Medulla oblongata (tissue), 1 donor: ENCODE measurements around the gene ZNF681.
"Not testable (repeated sequence)": the region's sequence is repeated elsewhere in the genome, so short reads cannot be mapped to it uniquely, and the experiment has no call there.

Experiments
- DNase-seq: peaks from one replicate; pipeline ENCODE4 v3.0.0-alpha.2; 2015; ENCODE audit errors: extremely low spot score

ZNF681 gene

DNA sequence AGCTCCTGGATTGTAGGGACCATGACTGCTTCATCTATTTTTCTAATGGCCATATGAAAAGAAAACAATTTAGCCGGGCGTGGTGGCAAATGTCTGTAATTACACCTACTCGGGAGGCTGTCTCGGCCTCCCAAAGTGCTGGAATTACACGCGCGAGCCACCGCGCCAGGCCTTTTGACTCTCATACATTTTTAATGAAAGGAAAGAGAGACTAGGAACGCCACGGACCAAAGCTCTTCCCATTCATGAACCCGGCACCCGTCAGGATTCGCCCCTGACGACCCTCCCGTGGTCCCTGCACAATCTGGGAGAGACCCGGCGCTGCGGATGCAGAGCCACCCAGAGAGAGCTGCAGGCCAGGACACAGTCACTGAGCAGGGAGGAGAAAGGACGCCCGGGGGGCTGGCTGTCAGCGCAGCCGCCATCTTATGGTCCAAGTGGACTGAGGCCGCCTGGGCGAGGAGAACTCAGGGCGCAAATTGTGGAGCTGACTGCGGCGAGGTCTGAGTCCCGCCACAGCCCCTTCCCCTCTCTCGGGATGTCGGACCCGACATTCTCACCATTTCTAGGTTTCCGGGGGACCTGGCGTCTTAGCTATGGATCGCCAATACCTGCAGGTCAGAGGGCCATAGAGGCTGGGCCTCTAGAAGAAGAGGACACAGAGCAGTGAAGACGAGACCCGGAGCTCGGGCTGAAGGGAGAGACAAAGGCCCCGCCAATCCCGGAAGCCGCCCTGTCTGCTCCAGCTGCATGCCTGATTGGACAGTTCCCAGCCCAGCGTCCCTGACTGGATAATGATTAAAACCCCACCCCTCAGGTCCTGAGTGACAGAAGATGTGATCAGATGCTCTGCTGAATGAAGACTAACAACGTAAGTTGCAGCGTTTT lies at the start of gene ZNF681:
Gene ZNF681, minus strand, starts transcription at position 705 of the 888 bp plus-strand sequence. Its CDS starts 142 bp downstream, at position 563.
- peak; percentile 95 for DNase-seq

DNA sequence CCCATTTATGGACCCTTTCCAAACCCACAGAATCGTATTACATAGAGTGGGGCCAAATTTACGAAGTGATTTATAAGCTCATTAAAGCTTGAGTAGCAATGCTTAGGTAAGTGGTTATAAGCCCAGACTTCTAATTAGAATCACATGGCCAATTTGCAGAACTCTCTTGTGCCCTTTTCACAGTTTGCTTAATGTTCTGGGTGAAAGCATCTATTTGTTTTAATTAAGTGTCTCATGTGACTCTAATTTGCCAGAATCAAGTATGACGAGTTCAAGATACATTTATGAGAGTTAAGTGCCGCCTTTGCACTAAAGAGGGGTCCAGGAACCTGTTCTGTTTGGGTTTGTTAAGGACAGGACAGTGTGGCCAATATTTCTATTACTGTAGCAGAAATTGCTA lies 46.0 kb upstream of the ZNF681 start:
- DNase-seq, result no peak

DNA sequence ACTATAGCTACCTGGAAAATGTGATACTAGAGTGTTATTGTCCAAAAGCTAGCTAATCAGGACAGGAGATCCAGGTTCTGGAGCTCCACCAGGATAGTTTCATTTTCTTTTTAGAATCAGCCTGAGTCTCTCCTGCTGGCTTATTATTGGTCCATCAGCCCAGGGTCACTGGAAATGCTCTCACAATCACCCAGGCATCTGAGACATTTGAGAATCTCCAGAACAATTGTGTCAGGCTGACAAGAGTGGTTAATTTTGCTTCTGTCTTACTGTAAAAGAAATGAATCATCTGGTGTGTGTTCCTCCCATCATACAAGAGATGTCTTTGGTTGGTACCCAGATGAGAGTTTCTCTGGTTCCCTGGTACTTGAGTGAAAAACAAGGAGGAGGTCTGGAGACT lies 43.6 kb upstream of the ZNF681 start:
- DNase-seq, result no peak

DNA sequence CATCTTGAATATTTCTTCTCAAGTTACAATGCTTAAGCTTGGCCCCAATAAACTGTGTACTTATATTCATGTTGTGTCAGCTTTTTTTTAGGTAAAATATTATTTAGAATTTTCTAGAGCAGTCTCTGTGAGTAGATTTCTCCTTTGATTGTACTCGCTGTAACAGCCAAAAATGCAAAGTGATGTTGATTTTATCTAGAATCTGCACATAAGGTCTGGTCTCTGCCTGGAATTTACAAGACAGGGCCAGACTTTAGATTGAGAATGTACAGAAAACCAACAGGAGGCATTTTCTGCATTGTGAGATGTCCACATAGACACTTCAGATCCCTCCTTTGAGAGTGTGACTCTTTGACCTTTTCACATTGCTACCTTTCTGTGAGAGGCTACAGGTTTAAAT lies 43.1 kb upstream of the ZNF681 start:
- no peak for DNase-seq

DNA sequence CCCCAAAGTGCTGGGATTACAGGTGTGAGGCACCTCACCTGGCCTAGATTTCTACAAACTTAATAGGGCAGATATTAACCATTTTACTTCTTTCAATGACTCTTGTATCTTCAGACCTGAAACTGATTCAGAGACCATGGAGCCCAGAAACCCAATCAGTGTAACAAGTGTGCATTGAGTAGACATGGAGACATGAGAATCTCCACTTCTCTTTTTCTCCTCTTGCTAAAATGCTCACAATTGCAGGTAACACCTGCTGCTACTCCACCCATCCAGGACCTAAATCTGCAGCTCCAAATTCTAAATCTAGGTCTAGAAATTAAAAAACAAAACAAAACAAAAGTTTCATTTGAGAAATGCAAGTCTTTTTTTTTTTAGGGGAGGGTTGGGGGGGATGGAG lies 42.2 kb upstream of the ZNF681 start:
- DNase-seq, result no peak

DNA sequence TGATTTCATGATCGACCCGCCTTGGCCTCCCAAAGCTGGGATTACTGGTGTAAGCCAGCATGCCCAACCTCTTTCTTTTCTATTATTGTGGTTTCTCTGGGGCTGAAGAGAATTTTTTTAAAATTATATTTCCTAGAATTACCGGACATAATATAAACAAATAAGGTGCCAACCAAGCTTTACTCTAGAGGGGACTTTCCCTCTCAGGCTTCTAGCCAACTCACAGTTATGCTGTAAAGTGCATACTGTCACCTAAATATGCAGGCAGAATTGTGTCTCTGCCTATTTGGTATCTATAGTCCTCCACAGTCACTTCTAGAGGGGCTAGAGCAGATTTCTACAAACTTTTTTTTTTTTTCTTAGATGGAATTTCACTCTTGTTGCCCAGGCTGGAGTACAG lies 41.6 kb upstream of the ZNF681 start:
- no peak for DNase-seq

DNA sequence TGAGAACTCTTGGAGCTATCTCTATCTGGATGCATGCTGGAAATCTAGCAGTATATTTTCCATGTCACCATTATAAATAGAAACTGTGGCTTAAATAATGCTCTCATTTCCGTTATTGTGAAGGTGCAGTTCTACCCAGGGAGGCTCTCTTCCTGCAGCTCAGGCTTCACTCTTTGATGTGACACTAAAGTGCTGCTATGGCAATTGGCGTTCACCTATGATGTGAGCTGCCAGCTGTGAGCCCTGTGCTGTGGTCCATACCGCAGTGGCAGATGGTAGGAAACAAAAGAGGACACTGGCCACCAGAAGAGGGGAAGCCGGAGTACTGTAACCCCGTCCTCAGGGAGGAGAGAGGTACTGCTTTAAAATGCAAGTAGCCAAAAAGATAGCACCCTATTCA lies 40.6 kb upstream of the ZNF681 start:
- DNase-seq, result no peak

DNA sequence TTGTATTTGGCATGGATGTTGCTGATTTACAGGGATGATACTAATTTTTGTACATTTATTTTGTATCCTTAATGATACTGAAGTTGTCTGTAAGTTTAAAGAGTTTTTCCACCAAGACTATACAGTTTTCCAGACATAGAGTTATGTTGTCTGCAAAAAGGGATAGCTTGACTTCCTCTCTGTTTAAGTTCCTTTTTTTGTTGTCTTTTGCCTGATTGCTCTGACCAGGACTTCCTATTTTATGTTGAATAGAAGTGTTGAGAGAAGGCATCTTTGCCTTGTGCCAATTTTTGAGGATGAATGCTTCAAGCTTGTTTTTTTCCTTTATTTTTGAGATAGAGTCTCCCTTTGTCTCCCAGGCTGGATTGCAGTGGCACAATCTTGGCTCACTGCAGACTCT lies 36.8 kb upstream of the ZNF681 start:
- no peak for DNase-seq

DNA sequence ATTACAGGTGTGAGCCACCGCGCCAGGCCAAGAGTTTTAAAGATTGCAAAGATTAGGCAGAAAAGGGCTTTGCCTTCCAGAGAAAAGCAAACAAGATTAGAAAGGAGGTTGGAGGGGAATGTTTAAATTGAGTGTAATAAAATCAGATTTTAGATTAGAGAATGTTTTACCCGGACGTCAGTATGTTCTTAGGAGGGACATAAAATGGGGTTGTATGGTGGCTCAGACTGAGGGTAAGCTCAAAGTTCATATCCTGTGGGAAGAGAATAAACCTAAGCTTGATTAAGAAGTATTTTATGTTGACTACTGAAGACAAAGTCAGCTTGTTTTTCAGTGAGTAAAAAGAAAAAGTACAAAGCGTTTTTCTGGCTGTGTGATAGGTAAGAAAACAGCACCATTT lies 34.1 kb upstream of the ZNF681 start:
- no peak for DNase-seq

DNA sequence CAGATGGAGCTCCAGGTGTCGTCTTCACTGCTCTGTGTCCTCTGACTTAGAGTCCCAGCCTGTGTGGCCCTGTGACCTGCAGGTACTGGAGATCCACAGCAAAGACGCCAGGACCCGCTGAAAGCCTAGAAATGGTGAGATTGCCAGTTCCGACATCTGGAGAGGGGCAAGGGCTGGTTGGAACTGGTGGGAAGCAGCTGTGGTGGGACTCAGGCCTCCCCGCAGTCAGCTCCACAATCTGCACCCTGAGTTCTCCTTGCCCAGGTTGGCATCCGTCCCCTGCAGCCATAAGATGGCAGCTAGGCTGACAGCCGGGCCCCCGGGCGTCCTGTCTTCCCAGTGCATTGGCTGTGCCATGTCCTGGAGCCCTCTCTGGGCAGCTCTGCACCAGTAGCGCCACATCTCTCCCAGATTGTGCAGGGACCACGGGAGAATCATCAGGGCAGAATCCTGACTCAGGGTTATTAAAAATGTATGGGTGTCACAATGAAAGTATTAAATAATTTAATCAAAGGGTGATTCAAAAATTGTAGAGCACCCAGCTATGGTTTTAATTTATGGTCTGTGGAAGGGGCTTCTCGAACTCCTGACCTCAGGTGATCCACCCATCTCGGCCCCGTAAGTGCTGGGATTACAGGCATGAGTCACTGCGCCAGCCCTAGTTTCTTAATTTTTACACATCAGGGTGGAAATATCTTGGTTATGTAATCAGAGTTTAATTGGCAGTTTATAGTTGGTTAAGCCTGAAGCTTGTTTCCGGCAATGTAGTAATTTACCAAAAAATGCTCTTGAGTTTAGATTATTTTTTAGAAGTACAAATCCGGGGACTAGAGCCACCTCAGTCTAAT lies 32.2 kb upstream of the ZNF681 start:
- no peak for DNase-seq

DNA sequence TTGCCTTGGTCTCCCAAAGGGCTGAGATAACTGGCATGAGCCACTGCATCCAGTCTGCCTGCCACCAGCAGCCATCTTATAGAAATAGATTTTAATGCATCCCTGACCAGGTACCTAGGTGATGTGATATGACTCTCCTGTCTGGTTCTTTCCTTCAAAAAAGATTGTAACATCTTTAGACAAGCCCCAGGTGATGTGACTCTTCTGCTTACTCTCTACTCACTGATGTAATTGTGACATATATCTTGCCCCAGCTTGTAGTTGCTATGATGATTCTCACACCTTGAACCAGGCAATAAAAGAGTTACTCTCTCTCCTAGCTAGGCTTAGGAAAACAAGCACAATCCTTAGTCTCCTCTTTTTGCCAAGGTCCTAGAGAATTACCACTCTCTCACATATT lies 30.6 kb upstream of the ZNF681 start:
- DNase-seq, result no peak

DNA sequence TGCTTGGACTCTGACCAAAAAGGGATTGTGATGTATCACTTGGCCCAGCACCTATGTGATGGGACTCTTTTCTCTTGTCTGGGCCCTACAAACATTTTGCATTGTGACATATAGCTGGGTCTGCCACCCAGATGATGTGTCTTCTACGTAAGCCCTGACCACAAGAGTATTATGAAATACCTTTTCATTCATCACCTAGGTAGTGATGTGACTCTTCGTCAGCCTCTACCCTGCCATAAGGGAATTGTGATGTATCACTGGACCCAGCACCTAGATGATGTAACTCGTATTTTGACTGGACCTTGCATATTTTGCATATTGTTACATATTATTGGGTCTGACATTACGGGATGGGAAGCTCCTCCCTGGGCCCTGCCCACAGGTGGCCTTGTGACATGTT lies 29.7 kb upstream of the ZNF681 start:
- DNase-seq, result no peak

DNA sequence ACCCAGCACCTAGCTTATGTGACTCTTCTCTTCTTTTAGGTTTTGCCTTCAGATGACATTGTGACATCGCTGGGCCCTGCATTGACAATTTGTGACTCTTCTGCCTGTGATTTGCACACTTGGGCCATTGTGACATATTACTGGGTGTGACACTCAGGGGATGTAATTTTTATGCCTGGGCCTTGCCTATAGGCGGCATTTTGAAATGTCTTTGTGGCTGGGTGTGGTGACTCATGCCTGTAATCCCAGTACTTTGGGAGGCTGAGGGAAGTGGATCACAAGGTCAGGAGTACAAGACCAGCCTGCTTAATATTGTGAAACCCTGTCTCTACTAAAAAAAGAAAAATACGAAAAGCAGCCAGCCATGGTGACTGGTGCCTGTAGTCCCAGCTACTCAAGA lies 28.4 kb upstream of the ZNF681 start:
- DNase-seq, result no peak

DNA sequence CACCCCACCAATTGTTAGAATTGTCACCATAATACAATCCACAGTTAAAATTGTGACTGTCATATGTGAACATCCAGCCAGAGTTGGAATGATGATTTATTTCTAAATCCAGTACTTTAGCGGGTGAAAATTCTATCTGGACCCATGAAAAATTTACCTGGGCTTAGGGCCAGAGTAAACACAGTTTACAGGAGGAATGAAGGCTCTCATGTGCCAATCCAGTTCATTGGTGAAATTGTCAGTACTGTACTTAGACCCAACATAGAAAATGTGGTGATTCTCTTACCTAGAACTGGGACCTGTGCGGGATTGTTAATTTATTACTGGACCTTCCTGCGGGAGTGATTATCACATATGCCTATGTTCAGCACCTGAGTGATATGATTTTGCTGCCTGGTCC lies 27.3 kb upstream of the ZNF681 start:
- DNase-seq, result no peak

DNA sequence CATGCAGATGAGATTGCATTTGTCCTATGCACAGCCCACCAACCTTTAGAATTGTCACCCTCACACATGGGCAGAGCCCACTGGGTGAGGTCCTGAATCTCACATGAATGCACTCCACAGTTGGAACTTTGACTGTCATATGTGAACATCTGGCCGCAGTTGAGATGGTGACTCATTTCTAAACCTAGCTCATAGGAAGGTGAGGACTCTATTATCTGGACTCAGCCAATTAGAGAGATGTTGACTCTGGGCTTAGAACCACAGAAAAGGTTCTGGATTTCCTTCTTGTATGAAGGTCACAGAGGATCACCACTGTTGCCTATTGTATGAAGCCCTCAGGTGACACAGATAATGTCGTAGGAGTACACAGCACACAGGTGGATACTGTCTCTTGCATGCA lies 25.6 kb upstream of the ZNF681 start:
- DNase-seq, result no peak

DNA sequence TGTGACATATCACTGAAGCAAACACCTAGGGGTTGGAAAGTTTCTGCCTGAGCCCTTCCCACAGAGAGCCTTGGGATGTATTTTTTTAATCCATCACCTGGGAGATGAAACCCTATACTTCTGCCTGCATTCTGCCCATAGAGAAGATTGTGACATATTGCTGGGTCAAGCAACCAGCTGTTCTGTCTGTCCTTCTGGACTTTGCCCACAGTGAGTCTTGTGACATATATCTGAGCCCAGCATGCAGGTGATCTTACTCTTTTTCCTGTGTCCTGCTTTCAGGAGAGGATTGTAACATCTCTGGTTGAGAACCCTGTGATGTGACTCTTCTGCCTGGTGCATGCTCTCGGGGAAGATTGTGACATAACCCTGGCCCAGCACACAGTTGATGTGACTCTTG lies 24.9 kb upstream of the ZNF681 start:
- DNase-seq, result no peak

DNA sequence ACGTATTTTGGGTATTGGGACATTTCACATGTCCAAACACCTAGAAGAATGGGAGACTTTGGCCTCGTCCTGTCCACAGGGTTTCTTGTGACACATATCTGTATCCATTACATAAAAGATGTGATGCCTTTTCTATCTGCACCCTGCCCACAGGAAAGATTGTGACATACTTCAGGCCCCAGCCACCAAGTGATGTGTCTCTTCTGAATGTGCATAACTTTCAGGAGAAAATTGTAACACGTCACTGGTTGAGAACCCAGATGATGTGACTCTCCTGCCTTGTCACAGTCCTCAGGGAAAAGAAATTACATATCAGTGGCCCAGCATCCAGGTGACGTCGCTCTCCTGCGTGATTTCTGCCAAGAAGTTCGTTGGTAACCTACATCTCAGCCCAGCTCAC lies 21.0 kb upstream of the ZNF681 start:
- DNase-seq, result no peak

DNA sequence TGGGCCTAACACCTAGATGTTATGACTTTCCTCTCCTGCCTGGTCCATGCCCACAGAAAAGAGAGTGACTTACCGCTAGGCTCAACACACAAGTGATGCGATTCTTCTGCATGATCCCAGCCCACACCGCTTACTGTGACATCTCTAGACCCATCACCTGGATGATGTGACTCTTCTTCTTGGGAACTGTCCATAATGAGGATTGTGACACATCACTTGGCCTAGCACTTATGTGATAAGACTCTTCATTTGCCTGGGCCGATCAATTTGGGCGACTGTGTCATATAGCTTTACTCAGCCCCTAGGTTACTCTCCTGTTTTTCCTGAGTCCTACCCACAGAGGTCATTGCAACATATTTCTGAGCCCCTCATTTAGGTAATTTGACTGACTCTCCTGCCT lies 19.9 kb upstream of the ZNF681 start:
- DNase-seq, result no peak

DNA sequence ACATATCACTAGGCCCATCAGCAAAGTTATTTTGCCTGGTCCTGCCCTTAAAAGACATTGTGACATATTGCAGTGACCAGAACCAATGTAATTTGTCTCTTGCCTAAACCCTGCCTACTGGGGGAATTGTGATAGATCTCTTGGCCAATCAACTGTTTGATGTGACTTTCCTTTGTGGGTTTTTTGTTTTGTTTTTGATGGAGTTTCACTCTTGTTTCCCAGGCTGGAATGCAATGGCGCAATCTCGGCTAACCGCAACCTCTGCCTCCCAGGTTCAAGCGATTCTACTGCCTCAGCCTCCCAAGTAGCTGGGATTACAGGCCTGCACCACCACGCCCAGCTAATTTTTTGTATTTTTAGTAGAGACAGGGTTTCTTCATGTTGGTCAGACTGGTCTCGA lies 19.3 kb upstream of the ZNF681 start:
- DNase-seq, result not testable (repeated sequence)

DNA sequence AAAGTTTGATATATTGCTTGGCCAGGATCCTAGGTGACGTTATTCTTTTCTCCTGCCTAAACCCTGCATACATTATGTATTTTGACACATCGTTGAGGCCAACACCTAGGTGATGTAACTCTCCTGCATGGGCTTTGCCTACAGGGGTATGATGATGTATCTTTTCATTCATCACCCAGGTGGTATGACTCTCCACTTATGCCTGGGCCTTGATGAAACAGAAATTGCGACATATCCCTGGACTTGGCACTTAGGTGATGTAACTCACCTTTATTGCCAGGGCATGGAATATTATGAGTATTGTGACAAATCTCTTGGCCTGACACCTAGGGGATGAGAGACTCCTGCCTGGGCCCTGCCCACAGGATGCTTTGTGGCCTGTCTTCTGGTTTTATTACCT lies 18.5 kb upstream of the ZNF681 start:
- no peak for DNase-seq

DNA sequence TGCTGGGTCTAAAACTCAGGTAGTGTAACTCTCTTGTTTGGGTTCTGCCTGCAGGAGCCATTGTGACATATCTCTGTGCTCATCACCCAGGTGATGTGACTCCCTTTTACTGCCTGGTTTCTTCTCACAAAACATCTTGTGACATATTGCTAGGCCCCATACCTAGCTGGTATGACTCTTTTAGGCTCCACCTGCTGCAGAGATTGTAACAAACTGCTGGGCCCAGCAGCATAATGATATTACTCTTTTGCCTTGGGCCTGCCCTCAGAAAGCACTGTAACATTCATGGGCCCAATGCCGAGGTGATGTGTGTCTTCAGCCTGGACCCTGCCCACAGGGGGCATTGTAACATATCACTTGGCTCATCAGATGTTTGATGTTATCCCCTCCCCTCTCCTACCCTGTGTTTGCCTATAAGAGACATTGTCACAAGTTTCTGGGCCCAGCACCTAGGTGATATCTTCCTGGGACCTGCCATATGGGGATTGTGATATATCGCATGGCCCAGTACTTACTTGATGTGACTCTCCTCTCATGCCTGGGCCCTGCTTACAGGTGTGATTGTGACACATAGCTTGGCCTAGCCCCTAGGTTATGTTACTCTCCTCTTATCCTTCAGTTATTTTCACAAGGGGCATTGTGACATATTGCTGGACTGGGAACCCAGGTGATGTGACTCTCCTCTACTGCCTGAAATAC lies 18.0 kb upstream of the ZNF681 start:
- DNase-seq, result no peak

DNA sequence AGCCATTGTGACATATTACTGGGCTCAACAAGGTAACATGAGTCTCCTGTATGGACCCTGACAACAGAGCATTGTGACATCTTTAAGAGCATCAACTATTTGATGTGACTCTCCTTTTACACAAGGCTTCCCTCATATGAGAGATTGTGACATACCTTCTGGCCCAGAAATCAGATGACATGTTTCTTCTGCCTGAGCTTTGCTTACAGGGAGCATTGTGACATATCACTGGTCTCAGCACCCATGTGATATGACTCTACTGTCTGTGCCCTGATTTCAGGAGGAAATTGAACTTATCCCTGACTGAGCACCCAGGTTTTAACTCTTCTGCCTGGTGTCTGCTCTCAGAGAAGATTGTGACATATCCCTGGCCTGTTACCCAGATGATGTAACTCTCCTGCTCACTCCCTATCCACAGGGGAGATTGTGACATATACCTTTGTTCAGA lies 15.9 kb upstream of the ZNF681 start:
- DNase-seq, result no peak
